HS-27A (cell line): ENCODE results near the gene THADA.
"Not testable (repeated sequence)": the region's sequence is repeated elsewhere in the genome, so short reads cannot be mapped to it uniquely, and the experiment has no call there.

Experiments
- DNase-seq: peaks from one replicate; pipeline ENCODE4 v3.0.0-alpha.2; 2012; ENCODE audit warnings: low read depth, missing footprints

The THADA gene, protein sequence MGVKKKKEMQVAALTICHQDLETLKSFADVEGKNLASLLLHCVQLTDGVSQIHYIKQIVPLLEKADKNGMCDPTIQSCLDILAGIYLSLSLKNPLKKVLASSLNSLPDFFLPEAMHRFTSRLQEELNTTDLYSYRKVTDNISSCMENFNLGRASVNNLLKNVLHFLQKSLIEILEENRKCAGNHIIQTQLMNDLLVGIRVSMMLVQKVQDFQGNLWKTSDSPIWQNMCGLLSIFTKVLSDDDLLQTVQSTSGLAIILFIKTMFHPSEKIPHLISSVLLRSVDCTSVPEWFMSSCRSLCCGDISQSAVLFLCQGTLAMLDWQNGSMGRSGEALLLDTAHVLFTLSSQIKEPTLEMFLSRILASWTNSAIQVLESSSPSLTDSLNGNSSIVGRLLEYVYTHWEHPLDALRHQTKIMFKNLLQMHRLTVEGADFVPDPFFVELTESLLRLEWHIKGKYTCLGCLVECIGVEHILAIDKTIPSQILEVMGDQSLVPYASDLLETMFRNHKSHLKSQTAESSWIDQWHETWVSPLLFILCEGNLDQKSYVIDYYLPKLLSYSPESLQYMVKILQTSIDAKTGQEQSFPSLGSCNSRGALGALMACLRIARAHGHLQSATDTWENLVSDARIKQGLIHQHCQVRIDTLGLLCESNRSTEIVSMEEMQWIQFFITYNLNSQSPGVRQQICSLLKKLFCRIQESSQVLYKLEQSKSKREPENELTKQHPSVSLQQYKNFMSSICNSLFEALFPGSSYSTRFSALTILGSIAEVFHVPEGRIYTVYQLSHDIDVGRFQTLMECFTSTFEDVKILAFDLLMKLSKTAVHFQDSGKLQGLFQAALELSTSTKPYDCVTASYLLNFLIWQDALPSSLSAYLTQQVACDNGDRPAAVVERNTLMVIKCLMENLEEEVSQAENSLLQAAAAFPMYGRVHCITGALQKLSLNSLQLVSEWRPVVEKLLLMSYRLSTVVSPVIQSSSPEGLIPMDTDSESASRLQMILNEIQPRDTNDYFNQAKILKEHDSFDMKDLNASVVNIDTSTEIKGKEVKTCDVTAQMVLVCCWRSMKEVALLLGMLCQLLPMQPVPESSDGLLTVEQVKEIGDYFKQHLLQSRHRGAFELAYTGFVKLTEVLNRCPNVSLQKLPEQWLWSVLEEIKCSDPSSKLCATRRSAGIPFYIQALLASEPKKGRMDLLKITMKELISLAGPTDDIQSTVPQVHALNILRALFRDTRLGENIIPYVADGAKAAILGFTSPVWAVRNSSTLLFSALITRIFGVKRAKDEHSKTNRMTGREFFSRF (N-terminal part only)

DNA sequence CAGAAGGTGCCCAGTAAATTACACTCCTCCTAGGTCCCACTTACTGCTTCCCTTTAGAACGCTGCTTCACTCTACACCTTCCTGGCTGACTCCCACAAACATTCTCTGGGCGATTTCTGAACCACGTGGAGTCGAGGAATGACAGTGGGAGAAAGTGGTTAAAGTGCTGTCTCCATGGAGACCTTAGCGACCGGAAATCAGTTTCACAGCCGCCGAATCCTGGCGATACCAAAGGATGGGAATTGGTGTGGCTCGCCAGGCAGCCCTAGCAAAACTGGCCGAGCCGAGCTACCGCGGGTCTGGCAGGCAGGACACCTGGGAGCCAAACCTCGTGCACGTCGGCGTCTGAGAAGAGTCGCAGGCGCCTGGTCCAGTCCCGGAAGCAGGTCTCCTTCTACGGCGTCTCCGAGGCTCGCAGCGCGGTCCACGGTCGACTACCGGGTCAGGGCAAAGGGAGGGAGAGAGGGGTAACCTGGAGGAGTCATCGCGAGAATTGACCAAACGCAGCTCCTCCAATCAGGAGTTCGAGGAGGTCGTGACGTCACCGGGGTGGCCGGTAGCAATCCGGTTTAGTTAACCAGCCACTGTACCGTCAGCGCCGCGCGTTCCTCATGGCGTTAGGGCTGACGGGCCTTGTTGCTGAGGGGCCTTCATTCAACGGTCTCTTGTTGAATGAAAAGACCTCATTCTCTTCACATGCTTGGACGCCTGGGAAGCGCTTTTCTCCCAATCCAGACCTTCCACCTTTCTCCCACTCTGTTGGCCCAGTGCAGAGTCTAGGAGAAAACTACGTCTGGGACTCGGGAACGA is at the start of gene THADA:
THADA (minus strand) TSS at position 436 of the 810 bp plus-strand sequence. CDS start 3,646 bp downstream, outside the sequence.
- peak; percentile 98 for DNase-seq

DNA sequence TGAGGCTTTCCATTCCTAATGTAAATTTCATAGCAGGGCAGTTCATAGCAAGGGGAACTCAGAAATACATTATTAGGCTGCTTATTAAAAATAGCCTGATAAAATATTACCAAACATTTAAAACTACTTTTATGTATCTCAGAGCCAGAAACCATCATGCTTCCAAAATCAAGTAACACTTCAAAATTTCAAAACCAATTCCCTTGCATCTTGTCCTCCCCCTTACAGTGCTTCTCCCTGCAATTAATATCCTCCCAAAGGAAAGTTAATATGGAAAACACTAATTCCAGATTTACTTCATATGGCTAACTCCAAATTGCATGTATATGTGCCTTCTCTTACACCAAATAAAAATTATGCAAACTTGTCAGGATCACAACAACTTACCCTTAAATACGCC is 47.8 kb upstream of the THADA start:
- no peak for DNase-seq

DNA sequence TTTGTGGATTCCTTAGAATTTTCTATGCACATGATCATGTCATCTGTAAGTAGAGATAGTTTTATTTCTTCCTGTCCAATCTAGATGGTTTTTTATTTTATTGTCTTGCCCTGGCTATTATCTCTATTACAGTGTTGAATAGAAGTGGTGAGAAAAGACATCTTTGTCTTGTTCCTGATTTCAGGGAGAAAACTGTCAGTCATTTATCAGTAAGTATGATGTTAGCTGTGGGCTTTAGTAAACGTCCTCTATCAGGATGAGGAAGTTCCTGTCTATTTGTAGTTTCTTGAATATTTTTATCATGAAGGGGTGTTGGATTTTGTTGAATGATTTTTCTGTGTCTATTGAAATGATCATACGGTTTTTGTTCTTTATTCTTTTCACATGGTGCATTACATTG is 46.5 kb upstream of the THADA start:
- no peak for DNase-seq

DNA sequence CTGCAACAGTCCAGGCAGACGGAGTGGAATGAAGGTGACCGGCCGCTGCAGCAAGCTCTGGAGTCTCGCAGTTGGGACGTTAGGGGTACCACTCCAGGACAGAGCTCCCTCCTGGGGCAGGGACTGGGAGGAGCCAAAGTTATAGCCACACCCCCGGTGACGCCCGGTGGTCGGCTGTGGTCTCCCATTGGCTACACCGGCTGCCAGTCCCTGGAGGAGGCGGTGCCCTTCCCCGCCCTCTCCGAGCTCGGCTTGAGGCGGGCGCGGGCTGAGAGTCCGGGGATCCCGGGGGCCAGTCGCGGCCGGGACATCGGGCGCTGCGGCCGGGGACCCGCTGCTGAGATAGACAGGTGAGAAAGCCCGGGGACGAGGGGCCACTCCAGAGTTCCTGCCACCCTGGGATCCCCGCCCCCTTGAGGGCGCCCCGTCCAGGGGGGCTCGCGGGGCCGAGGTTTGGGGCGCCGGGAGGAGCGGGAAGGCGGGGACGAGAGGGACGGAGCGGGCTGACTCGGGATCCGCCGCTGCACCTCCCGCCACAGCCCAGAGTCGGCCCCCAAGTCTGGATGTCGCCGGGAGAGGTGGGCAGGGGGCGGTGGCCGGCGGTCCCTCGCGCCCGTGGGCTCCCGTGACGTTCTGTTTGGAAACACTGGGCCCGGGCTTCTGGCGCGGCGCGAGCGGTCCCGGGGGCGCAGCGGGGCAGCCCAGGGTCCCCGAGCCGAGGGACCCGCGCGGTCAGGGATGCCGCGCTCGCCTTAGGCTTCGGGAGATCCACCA is 41.4 kb upstream of the THADA start, which contains the start of gene PLEKHH2:
PLEKHH2 (plus strand) TSS at position 231 of the 774 bp plus-strand sequence. CDS start 7,414 bp downstream, outside the sequence.
- DNase-seq, result peak; percentile 73

DNA sequence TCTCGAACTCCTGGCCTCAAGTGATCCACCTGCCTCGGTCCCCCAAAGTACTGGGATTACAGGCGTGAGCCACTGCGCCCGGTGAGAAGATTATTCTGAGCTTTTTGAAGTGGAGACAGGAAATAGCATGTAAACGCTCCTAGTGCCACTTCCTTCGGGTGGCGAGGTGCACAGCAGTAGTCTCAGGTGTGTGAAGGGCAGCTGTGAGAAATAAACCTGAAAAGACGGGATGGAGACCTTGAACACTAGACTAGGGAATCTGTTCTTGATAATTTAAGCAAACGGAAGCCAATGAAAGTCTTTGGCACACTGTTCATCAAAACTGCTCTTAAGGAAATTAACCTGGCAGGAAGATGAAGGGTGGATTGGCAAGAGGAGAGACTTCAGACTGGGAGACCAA is 40.8 kb upstream of the THADA start:
- no peak for DNase-seq

DNA sequence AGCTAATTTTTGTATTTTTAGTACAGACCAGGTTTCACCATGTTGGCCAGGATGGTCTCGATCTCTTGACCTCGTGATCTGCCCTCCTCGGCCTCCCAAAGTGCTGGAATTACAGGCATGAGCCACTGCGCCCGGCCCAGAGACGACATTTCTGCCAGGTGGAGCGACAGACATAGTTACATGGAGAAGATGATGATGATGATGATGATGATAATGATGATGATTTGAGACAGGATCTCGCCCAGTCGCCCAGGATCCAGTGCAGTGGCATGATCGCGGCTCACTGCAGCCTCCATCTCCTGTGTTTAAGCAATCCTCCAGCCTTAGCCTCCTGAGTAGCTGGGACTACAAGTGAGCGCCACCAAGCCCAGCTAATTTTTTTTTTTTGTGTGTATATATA is 40.3 kb upstream of the THADA start:
- DNase-seq, result not testable (repeated sequence)

DNA sequence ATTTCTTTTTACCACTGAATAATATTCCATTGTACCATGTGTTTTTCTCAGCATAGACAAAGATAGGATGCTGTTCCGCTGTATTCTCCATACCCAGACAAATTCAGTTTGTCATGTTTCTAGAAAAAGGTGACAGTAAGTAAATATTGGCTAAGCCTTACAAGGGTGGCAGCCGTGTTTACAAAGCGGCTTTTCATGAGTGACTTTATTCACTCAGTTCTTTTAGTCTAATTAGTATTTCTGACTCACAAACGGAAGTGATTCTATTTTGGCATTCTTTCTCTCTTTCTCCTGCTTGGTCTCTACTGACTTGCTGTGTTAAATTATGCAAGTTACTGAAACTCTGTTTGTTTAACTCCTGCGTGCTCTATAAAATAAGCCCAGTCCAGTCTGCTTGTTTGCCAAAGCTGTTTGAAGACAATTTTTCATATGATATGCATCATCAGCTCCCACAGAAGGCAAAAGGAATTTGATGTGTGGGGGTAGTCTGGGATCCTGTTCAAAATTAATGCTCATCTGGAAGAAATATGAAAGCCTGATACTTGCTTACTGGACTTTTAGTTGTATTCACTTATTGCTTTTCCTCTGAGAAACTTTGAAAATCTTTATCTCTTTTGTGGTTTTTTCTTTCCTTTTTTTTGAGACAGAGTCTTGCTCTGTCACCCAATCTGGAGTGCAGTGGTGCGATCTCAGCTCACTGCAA is 38.9 kb upstream of the THADA start:
- no peak for DNase-seq

DNA sequence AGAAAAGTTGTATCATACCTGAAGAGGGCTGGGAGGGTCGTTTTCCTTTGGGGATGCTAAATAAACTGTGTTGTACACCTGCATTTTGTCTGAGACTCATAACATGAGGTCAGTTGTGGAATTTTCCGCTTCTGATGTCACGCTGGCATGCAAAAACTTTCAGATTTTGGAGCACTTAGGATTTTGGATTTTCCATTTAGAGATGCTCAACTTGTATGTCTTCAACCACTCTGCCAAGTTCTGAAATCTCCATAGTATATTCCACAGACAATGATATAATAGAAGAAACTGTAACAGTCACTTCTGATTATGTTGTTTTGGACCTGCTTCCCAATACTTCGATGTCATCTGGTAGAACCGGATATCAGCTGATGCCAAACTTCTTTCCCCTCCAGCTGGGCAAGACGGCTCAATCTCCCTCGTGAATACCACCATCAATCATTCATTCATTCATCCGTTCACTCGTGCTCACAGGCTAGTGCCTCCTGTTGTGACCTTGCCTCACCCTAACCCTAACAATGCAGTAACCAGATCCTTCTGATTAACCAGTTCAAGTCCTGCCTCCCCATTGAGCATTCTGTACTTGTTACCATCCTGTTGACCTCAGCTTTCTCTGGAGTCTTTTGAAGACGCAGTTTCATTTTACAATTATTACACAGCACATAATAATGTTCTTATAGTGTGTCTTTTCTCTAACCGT is 35.9 kb upstream of the THADA start:
- no peak for DNase-seq

DNA sequence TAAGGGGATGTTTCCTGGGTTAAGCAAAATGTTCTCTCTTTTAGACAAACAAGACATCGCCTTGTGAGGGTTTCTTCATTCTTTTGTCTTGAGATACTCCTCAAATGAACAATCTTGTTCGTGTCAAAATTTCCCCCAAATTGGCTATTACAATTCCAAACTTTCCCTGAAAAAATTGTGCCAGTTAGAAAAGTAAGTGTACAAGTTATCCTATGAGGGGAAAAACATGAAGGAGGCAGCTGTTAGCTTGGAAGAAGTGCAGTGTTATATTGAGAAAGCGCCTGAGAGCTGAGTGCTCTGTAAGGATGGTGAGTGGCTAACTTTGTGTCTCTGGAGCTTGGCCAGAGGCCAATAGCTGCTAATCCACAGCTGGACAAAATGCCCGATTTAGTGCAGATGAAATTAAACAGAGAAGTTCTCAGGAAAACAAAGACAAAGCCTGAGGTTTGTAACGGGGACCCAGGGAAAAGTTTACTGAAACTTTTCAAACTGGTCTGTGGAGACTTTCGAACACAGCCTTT is 27.2 kb upstream of the THADA start:
- DNase-seq, result no peak

DNA sequence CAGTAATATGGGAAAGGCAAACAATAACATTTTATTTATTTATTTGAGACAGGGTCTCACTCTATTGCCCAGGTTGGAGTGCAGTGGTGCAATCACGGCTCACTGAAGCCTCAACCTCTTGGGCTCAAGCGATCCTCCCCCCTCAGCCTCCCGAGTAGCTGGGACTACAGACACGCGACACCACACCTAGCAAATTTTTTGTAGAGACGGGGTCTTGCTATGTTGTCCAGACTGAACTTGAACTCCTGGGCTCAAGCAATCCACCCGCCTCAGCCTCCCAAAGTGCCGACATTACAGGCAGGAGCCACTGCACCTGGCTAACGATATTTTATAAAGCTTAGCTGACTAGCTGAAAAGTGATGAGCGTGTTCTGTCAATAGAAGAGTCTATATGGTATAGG is 23.7 kb upstream of the THADA start:
- no peak for DNase-seq

DNA sequence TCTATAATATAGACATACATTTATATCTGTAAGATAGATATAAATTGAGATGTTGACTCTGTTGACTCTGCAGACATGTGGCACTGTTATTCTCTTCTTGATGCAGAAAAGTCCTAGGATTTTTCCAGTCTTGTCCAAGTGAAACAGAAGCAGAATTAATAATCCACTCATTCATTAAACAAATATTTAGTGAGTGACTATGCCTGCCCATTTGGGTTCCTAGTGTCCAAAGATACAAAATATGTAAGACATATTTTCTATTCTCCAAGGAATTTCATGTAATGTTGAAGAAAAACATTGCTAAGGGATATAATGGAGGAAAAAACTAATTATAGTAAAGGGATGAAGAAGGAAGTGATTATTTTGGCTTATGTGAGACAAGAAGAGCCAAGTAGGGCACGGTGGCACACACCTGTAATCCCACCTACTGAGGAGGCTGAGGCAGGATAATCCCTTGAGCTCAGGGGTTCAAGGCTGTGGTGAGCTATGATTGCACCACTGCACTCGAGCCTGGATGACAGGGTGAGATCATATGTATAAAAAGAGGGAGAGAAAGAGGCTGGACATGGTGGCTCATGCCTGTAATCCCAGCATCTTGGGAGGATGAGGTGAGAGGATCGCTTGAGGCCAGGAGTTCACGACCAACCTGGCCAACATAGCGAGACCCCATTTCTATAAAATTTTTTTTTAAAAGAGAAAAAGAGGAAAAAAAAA is 21.3 kb upstream of the THADA start:
- DNase-seq, result no peak

DNA sequence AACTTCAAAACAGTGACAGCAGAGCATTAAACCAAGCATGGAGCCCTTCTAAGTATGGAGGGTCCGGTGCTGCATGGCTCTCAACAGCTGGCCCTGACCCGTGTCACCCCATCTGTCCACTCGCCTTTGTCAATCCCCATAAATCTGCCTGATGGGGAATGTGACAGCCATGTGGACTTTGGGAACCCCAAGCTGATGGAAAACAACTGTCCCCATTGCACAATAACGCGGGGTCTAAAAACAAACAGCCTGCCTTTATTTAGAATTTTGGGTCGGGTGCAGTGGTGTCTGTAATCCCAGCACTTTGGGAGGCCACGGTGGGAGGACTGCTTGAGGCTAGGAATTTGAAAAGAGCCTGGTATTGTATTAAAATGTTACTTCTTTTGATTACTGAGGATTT is 17.1 kb upstream of the THADA start:
- no peak for DNase-seq

DNA sequence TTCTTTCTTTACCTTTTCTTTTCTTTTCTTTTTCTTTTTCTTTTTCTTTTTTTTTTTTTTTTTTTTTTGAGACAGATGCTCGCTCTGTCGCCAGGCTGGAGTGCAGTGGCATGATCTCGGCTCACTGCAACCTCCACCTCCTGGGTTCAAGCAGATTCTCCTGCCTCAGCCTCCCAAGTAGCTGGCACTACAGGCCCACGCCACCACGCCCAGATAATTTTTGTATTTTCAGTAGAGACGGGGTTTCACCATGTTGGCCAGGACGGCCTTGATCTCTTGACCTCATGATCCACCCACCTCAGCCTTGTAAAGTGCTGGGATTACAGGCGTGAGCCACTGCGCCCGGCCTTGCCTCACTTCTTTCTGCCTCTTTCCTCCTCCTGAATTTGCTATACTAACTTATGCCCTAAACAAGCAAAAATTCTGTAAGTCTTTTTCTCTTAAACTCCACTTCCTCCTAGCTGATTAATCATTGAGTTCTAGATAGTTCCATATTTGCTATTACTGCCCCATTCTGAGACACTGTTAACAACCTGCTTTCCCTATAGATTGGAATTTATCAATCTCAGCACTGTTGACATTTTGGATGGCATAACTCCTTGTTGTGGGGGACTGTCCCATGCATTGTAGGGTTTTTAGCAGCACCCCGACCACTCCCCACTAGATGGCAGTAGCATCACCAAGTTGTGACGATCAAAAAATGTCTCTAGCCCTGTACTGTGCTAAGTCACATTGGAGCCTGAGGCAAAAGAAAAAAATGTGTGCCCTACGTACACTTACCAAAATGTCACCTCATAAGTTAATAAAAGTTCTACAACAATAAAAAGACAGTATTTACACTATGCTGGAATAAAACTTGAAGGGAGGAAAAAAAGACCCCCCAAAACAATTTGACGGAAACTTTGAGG is 16.4 kb upstream of the THADA start:
- peak; percentile 45 for DNase-seq

DNA sequence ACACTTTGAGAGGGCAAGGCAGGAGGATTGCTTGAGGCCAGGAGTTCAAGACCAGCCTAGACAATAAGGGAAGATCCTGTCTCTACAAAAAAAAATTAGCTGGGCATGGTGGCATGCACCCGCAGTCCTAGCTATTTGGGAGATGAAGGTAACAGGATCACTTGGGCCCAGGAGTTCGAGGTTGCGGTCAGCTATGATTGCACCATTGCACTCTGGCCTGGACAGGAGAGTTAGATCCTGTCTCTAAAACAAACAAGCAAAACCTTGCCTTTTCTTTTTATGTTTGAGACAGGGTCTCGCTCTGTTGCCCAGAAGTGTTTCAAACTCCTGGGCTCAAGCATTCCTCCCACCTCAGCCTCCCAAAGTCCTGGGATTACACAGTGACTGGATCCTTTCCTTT is 14.5 kb upstream of the THADA start:
- DNase-seq, result no peak

DNA sequence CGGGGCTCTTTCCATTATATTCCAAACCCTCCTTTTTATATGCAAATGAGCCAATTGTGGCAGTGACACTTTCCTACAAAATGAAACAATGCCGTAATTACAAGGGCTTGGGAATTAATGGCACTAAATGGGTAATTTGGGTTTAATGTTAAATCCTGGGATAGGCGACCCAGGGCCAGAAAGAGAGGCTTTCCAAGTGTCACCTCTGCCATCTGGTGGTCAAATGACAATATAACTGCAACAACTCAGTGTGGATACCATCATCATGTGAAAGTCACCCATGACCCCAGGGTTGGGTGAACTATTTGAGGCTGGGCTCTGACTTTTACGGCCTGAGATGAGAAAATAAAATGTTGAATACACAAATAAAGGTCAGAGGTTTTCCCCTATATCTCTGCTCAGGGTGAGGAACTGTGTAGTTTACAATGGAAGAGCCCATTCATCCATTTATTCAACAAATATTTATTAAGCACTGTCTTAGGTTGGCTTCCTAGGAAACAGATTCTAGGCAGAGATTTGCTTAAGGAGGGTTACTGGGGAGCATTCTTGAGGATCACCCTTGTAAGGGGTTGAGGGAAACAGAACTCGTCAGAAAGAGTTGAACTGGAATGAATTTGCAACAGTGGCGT is 13.6 kb upstream of the THADA start:
- no peak for DNase-seq

DNA sequence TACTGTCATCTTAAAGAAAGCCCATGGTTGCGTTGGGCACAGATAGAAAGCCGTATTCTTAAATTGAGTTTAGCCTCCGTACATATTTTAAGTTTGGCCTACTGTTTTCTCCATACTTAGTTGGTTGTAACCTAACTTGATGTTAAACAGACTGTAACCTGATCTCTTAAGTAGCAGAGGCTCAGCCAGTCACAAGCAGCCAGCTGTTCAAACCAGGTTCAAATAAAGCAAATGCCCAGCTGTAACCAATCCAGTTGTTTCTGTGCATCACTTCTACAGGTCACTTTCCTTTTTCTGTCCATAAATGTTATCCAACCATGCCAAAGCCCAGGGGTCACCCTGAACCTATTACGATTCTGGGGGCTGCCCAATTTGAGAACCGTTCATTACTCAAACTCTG is 10.0 kb upstream of the THADA start:
- DNase-seq, result no peak
